ENCODE results near the gene NAGPA.

GRCh38 chr16:5069854-5070253 is 36.1 kb upstream of the NAGPA start:
- TF ChIP-seq CTCF (IDR thresholded peaks at IDR 0.05; ENCODE audit: poor library complexity) = no peak
- no peak for TF ChIP-seq EZH2 (IDR thresholded peaks at IDR 0.05; ENCODE audit: borderline replicate concordance)
- no peak for TF ChIP-seq EZH2phosphoT487 (IDR thresholded peaks at IDR 0.05; ENCODE audit: low read depth, severe bottlenecking, unreplicated experiment)
